Esophagus muscularis mucosa (tissue), 3 donors: ENCODE results near the gene PTPN22.

Source experiments
- CTCF ChIP-seq, 3 experiments: fragments of 200-600 bp in 2 of 3; fragments of 450-650 bp in 1 of 3; sonication (generic) in 2 of 3; IDR thresholded peaks; one replicate each; pipeline ENCODE4 v1.5.1; 2017 to 2019; ENCODE audit warnings: antibody characterized with exemption in 3 of 3, mild to moderate bottlenecking in 2 of 3, moderate library complexity in 1 of 3
- POLR2A ChIP-seq: fragments of 450-650 bp; IDR thresholded peaks from one replicate; pipeline ENCODE4 v1.6.1; 2017; ENCODE audit warnings: antibody characterized with exemption, moderate library complexity, mild to moderate bottlenecking, low read depth
- POLR2AphosphoS5 ChIP-seq, 2 donors: sonication (generic); formaldehyde crosslinking; IDR thresholded peaks; one replicate each; pipeline ENCODE4 v1.6.1; 2017; ENCODE audit warnings: antibody characterized with exemption in 2 of 2

- no peak for TF ChIP-seq CTCF (IDR thresholded peaks at IDR 0.05)
- no peak for TF ChIP-seq POLR2A
- TF ChIP-seq POLR2AphosphoS5 (IDR thresholded peaks at IDR 0.05): no peak
Measured at GRCh38 chr1:113805639-113806038, 65.9 kb downstream of the PTPN22 start.
